GM18951 (cell line): ENCODE results near the gene CHST15.

ENCODE experiments used
- POLR2A ChIP-seq: IDR thresholded peaks from 4 replicates; pipeline ENCODE4 v1.6.1; 2011; ENCODE audit warnings: mild to moderate bottlenecking; ENCODE audit not compliant: insufficient read length, insufficient read depth; ENCODE audit errors: extremely low read depth
- in situ Hi-C: fragments of 300-500 bp; cut with MboI; formaldehyde crosslinking; loops from one replicate; pipeline ENCODE4 v1.12.0; 2022; ENCODE audit warnings: low sequenced_read_pairs, mixed read lengths, inconsistent platforms; ENCODE audit not compliant: unreplicated experiment

The CHST15 gene

DNA sequence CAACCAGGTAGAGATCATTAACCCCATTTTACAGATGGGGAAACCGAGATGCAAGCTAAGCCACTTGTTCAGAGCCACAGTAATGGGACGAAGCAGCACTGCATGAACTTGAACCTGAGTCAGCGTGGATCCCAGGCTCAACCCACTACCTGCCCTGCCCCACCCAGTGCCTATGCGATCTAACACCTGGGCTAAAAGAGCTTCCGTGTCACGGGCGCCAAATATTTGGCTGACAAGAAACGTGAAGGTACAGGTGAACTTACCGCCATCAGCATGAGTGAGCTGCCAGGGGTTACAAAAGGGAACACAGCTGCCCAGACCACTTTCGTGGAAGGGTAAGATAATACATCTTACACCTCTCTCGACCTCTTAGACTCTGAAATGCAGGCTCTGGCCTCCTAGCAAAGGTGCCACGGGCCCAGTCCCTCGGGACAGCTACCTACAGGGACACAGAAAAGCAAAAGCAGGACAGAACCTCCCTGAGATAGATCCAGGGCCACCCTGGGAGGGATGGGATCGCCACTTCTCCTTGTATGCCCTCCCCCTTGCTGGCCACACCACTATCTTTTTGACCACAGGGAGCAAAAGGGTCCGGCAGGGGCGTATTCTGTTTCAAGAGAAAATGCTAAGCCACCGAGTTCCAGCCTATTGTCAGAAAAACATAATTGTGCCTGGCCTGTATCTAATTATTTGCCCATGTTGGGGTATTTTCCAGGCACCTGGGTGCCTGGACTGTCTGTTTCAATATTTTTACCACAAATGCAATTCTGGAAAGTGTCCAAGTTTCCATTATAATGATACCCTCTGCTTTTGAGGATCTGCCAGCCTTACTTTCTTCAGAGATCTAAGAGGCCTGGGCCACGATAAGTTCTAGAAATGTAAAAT lies 6.4 kb downstream of the CHST15 start:
- in situ Hi-C loops = no loop called here
- no peak for TF ChIP-seq POLR2A

GRCh38 chr10:124086097-124086710 lies 7.2 kb downstream of the CHST15 start:
- TF ChIP-seq POLR2A = no peak
- in situ Hi-C loops = no loop called here

DNA sequence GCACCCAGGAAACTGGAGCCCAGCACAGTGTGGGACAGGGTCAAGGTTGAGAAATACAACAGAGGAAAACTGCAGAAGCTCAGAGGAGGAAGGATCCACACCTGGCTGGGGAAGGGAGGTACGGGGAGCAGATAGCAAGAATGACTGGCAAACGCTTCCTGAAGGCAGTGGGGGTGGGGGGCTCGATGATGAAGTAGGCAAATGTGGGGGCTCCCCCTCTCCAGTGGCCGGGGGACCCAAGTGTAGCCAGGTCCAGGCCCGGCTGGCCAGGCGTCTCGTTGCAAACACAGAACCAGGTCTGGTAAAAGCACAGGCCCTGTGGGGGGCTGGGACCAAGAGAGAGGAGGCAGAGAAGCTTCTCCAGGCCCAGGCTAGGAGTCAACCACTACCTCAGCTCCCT lies 7.7 kb downstream of the CHST15 start:
- in situ Hi-C loops = no loop called here
- no peak for TF ChIP-seq POLR2A

GRCh38 chr10:124084708-124085107 lies 8.7 kb downstream of the CHST15 start:
- in situ Hi-C loops = no loop called here
- TF ChIP-seq POLR2A = no peak

DNA sequence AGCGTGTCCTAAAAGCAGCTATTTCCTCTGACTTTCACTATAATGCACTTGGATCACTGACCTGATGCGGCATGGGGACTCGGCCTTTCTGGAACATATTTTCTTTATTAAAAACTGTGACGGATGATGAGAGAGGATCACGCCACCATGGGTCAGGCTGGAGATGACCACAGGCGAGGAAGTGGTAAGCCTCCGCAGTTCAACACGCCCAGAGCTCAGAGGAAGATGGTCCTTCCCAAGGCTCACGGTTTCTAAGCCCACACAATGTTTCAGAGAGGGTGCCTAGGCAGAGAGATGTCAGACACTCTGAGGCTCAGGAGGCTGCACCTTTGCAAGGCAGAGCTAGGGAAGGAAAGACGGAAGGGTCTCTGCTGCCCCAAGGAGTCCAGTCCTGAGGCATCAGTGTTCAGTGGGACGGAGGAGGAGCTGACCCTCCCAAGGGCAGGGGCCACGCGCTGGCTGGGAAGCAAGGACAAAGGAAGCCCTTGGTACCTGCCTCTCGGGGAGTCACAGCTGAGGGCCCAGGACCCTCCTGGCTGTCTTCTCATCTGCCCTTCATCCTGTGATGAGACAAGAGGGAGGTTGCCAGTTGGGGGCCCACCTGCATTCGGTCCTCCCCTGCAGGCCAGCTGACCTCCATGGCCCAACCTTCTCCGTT lies 9.5 kb downstream of the CHST15 start:
- in situ Hi-C loops = no loop called here
- TF ChIP-seq POLR2A = no peak

GRCh38 chr10:124083047-124083739 lies 10.2 kb downstream of the CHST15 start:
- in situ Hi-C loops = no loop called here
- TF ChIP-seq POLR2A = no peak

- in situ Hi-C loops = no loop called here
- no peak for TF ChIP-seq POLR2A
Measured at GRCh38 chr10:124082555-124082954, 10.8 kb downstream of the CHST15 start.

DNA sequence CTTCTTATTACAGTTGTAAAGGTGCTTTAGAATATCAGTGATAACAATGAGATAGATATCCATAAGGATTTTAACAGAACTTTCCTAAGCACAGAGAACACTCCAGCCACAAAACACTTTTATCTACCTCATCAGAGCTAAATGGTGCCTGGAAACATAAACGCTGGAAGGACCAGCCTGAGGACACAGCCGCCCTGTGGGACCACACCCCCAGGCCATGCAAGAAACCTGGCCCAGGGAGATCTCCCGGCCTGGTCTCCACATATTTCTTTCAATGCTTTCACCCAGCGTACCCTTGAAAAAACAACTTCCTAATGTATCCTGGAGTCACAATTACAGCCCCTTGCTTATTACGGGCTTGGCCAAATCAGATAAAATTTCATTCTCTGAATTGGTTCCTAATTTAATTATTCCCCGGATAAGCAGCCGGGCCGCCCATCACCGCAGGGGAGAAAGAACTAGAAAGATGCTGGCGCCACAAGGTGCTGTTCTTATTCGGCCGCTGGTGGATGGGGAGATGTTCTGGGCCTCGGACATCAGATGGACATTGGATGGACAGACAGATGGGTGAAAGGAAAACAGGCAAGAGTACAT lies 11.8 kb downstream of the CHST15 start:
- in situ Hi-C loops = no loop called here
- TF ChIP-seq POLR2A = no peak

DNA sequence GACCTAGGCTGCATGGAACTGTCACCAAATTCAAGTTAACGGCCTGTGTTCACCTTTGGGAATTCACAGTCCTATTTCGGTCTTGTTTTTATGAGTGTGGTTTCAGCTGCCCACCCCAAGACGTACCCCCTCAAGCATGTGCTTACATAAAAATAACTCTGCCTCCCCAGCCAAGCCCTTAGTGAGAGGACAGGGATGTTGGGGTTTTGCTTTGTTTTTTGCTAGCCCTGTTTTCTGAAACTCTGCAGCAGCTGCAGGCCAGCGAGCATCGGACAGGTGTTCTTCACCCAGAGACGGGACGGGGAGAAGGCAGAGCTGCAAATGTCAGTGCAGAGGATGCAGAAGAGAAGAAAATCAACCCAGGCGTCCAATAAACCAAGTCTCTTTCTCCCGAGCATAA lies 13.5 kb downstream of the CHST15 start:
- in situ Hi-C loops = no loop called here
- no peak for TF ChIP-seq POLR2A

- TF ChIP-seq POLR2A = no peak
- in situ Hi-C loops = no loop called here
Measured at GRCh38 chr10:124078714-124079113, 14.7 kb downstream of the CHST15 start.

DNA sequence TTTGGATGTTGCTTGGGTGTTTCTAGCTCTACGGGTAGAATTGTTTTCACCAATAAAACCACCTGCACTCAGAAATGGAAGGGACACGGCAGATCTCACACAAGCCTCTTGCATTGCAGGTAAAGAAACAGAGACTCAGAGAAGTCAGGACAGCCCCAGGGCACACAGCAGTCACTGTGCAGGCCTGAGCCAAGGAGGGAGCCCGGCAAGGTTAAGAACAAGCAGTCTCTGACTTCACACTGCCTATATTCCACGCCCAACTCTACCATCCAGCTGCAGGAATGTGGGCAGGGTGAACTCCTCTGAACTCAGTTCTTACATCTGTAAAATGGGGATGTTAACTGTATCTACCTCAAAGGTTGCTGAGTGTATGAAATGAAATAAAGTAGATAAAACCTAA lies 15.4 kb downstream of the CHST15 start:
- TF ChIP-seq POLR2A = no peak
- in situ Hi-C loops = no loop called here

- in situ Hi-C loops = no loop called here
Measured at GRCh38 chr10:124077208-124077993, 16.0 kb downstream of the CHST15 start.

GRCh38 chr10:124076148-124076733 lies 17.2 kb downstream of the CHST15 start:
- TF ChIP-seq POLR2A = no peak
- in situ Hi-C loops = no loop called here

More at GRCh38 chr10:124077208-124077993, 16.0 kb downstream of the CHST15 start:
- TF ChIP-seq POLR2A = no peak
